Colonic mucosa (tissue), 4 donors: ENCODE measurements around the gene ST7. TPM values are rescaled to one million over a fixed set of nuclear protein-coding genes. Genes with fewer than 3 reads are reported as not detected.

ENCODE experiments used
- DNase-seq: peaks from one replicate; pipeline ENCODE4 v3.0.0-alpha.2; 2020
- H3K27ac ChIP-seq: fragments of 200-600 bp; one replicate; pipeline ENCODE4 v1.8.0; 2021
- H3K27me3 ChIP-seq: fragments of 200-600 bp; one replicate; pipeline ENCODE4 v1.8.0; 2021
- H3K36me3 ChIP-seq: fragments of 200-600 bp; one replicate; pipeline ENCODE4 v1.8.0; 2021
- H3K4me1 ChIP-seq: fragments of 200-600 bp; one replicate; pipeline ENCODE4 v1.8.0; 2021; ENCODE audit warnings: mild to moderate bottlenecking
- H3K4me3 ChIP-seq: fragments of 200-600 bp; one replicate; pipeline ENCODE4 v1.8.0; 2021
- H3K9ac ChIP-seq, 2 donors: one replicate each; pipeline ENCODE4 v1.7.0; 2013; ENCODE audit warnings: control low read depth in 2 of 2, low read depth in 2 of 2, low read length in 2 of 2
- H3K9me3 ChIP-seq: fragments of 200-600 bp; one replicate; pipeline ENCODE4 v1.8.0; 2021
- CTCF ChIP-seq: fragments of 200-600 bp; IDR thresholded peaks from one replicate; pipeline ENCODE4 v1.8.0; 2022; ENCODE audit warnings: antibody characterized with exemption, mild to moderate bottlenecking
- intact Hi-C: fragments of 100-400 bp; cut with DNase I; formaldehyde crosslinking; loops from one replicate; pipeline ENCODE4 v1.14.1; 2022
- total RNA-seq, 2 donors: library from RNA; stranded (reverse); fragmentation: NEBNext Ultra II Directional in 1 of 2; extraction: Animal tissue kit (Norgen Biotek cat#: 25700) in 1 of 2; gene quantifications; one replicate each; pipeline ENCODE4 v1.2.1, GENCODE V29; 2021
- donor health status: healthy.
- donor health status: DM: no; HTN: no; CAD: no.
- donor health status: DM: no; HTN: no; CAD: no.

ST7 gene
- total RNA-seq, 2 donors from 2014 or later, result 10.6 to 12.2 TPM

- TF ChIP-seq CTCF, result no peak
- Histone ChIP-seq H3K9me3 (no peaks in the 10 kb centered on the region), H3K9ac (no peak overlapping the region), H3K27me3 (no peaks in the 10 kb centered on the region), H3K36me3 (no peaks in the 10 kb centered on the region), H3K4me3 (no peak overlapping the region), H3K4me1 (peaks cover 12% of the 10 kb centered on the region), H3K27ac (no peak overlapping the region)
- no peak for DNase-seq
- intact Hi-C loops, result no loop called here
These were observed 92.8 kb downstream of the ST7 start for GRCh38 chr7:117045927-117046710.

- Histone ChIP-seq H3K36me3 (no peaks in the 10 kb centered on the region), H3K27ac (no peak overlapping the region), H3K9ac (no peak overlapping the region), H3K27me3 (no peaks in the 10 kb centered on the region), H3K4me1 (peaks cover 12% of the 10 kb centered on the region), H3K9me3 (no peaks in the 10 kb centered on the region), H3K4me3 (no peak overlapping the region)
- no peak for TF ChIP-seq CTCF
- DNase-seq, result no peak
- intact Hi-C loops, result no loop called here
These were observed 94.2 kb downstream of the ST7 start for GRCh38 chr7:117047496-117047895.

- H3K36me3 ChIP-seq, result no peaks in the 10 kb centered on the region
- DNase-seq, result no peak
- intact Hi-C loops, result no loop called here
- no peak overlapping the region for H3K27ac ChIP-seq
- H3K27me3 ChIP-seq, result no peaks in the 10 kb centered on the region
- peaks cover 12% of the 10 kb centered on the region for H3K4me1 ChIP-seq
- no peak for TF ChIP-seq CTCF
- H3K4me3 ChIP-seq, result no peak overlapping the region
- H3K9me3 ChIP-seq, result no peaks in the 10 kb centered on the region
- H3K9ac ChIP-seq, result no peak overlapping the region
These were observed 95.0 kb downstream of the ST7 start for GRCh38 chr7:117048114-117048866.

GRCh38 chr7:117048882-117049281, 95.6 kb downstream of the ST7 start:
- Histone ChIP-seq H3K36me3 (no peaks in the 10 kb centered on the region), H3K4me3 (no peak overlapping the region), H3K9ac (no peak overlapping the region), H3K27me3 (no peaks in the 10 kb centered on the region), H3K27ac (peak overlapping the region; percentile 1), H3K4me1 (peaks cover 12% of the 10 kb centered on the region), H3K9me3 (no peaks in the 10 kb centered on the region)
- peak; percentile 25 for DNase-seq
- no peak for TF ChIP-seq CTCF
- intact Hi-C loops, result no loop called here

- intact Hi-C loops, result no loop called here
- Histone ChIP-seq H3K27ac (no peak overlapping the region), H3K9me3 (no peaks in the 10 kb centered on the region)
These were observed 98.5 kb downstream of the ST7 start for GRCh38 chr7:117051808-117052207.

More at GRCh38 chr7:117051808-117052207, 98.5 kb downstream of the ST7 start:
- no peak for TF ChIP-seq CTCF
- Histone ChIP-seq H3K27me3 (no peaks in the 10 kb centered on the region), H3K4me3 (no peak overlapping the region), H3K4me1 (peaks cover 12% of the 10 kb centered on the region), H3K36me3 (no peaks in the 10 kb centered on the region), H3K9ac (no peak overlapping the region)
- DNase-seq, result no peak
